Measurements from ENCODE around the gene FBXO28.
A peak's percentile ranks its signal among the peaks of the same experiment; 100 is the strongest.

The FBXO28 gene

DNA sequence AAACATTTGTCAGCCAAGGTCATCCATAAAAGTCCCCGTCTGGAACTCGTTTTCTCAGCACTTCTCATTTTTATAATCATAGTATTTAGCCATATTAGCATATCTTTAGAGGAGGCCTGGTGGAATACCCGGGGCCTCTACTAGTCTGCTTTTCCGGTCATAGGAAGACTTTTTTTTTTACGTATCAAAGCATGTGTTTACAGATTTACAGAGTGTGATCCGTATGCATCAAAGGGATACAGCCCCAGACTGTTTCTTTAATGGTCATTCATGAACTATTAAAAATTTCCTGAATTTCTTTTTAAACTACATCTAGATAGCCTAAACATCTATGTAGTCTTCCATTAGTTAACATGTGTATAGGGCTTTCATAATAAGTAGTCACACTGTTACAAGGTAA is 45.6 kb downstream of the FBXO28 start:
- Histone ChIP-seq H3K4me3 (replicated peaks; ENCODE audit: low read depth, low read length) (no peak overlapping the region), H3K27me3 (replicated peaks; ENCODE audit: control insufficient read depth, insufficient read depth, low read length) (no peaks in the 10 kb centered on the region), H3K36me3 (ENCODE audit: control insufficient read depth, insufficient read depth, low read length) (peaks cover 2% of the 10 kb centered on the region)
- TF ChIP-seq, protein P1, sequence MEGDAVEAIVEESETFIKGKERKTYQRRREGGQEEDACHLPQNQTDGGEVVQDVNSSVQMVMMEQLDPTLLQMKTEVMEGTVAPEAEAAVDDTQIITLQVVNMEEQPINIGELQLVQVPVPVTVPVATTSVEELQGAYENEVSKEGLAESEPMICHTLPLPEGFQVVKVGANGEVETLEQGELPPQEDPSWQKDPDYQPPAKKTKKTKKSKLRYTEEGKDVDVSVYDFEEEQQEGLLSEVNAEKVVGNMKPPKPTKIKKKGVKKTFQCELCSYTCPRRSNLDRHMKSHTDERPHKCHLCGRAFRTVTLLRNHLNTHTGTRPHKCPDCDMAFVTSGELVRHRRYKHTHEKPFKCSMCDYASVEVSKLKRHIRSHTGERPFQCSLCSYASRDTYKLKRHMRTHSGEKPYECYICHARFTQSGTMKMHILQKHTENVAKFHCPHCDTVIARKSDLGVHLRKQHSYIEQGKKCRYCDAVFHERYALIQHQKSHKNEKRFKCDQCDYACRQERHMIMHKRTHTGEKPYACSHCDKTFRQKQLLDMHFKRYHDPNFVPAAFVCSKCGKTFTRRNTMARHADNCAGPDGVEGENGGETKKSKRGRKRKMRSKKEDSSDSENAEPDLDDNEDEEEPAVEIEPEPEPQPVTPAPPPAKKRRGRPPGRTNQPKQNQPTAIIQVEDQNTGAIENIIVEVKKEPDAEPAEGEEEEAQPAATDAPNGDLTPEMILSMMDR (IDR thresholded peaks at IDR 0.05; ENCODE audit: insufficient read depth, low read length, poor library complexity, severe bottlenecking), result no peak
- DNase-seq (ENCODE audit: extremely low read depth, insufficient read length), result no peak

- DNase-seq (ENCODE audit: extremely low read depth, insufficient read length), result no peak
- H3K4me3 ChIP-seq (replicated peaks; ENCODE audit: low read depth, low read length), result no peak overlapping the region
- peaks cover 2% of the 10 kb centered on the region for H3K36me3 ChIP-seq (ENCODE audit: control insufficient read depth, insufficient read depth, low read length)
- TF ChIP-seq, protein P1 (IDR thresholded peaks at IDR 0.05; ENCODE audit: insufficient read depth, low read length, poor library complexity, severe bottlenecking), result no peak
- no peaks in the 10 kb centered on the region for H3K27me3 ChIP-seq (replicated peaks; ENCODE audit: control insufficient read depth, insufficient read depth, low read length)
Measured at GRCh38 chr1:224160171-224160682, 46.3 kb downstream of the FBXO28 start.

DNA sequence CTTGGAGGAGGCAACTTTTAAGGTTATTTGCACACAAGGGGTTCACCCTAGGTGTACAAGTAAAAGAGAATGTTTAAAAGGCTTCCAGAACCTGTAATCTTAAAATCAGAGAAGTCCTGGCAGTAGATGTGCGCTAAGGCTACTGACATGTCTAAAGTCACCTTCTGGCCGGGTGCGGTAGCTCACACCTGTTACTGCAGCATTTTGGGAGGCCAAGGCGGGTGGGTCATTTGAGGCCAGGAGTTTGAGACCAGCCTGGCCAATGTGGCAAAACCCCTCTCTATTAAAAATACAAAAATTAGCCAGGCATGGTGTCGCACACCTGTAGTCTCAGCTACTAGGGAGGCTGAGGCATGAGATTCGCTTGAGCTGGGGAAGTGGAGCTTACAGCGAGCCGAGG is 48.9 kb downstream of the FBXO28 start:
- TF ChIP-seq, protein P1 (IDR thresholded peaks at IDR 0.05; ENCODE audit: insufficient read depth, low read length, poor library complexity, severe bottlenecking), result no peak
- Histone ChIP-seq H3K4me3 (replicated peaks; ENCODE audit: low read depth, low read length) (no peak overlapping the region), H3K36me3 (ENCODE audit: control insufficient read depth, insufficient read depth, low read length) (no peaks in the 10 kb centered on the region; the same call in 1 of the 2 replicates), H3K27me3 (replicated peaks; ENCODE audit: control insufficient read depth, insufficient read depth, low read length) (no peaks in the 10 kb centered on the region)
- no peak for DNase-seq (ENCODE audit: extremely low read depth, insufficient read length)

GRCh38 chr1:224163311-224163710 is 49.4 kb downstream of the FBXO28 start:
- H3K36me3 ChIP-seq (ENCODE audit: control insufficient read depth, insufficient read depth, low read length), result no peaks in the 10 kb centered on the region; the same call in 1 of the 2 replicates
- H3K27me3 ChIP-seq (replicated peaks; ENCODE audit: control insufficient read depth, insufficient read depth, low read length), result no peaks in the 10 kb centered on the region
- no peak for DNase-seq (ENCODE audit: extremely low read depth, insufficient read length)
- TF ChIP-seq, protein P1 (IDR thresholded peaks at IDR 0.05; ENCODE audit: insufficient read depth, low read length, poor library complexity, severe bottlenecking), result no peak
- no peak overlapping the region for H3K4me3 ChIP-seq (replicated peaks; ENCODE audit: low read depth, low read length)

DNA sequence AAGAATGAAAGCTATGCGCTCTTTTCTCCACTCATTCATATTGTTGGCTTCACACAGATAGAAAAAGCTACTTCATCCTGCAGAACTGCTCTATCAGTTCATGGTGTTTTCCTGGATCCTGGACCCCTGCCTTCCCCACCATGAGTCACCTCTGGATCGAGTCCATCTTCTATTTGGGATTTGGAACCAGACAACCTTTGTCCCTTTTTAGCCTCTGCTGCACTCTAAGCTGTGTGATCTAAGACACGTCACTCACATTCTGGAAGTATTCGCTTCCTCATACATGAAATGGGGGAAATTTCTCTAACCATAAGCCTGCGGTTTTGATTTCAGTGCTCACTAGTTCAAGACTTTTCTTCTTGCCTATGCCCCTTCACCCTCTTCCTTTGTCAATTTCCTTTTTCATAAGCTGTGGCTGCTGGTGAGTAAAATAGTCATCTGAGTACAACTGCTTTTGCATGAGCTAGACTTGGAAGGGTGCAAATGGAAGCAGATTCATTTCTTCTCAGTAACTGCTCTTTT is 55.0 kb downstream of the FBXO28 start:
- DNase-seq (ENCODE audit: extremely low read depth, insufficient read length), result peak; percentile 68
- TF ChIP-seq, protein P1 (IDR thresholded peaks at IDR 0.05; ENCODE audit: insufficient read depth, low read length, poor library complexity, severe bottlenecking), result no peak
- no peaks in the 10 kb centered on the region for H3K36me3 ChIP-seq (ENCODE audit: control insufficient read depth, insufficient read depth, low read length)
- H3K4me3 ChIP-seq (replicated peaks; ENCODE audit: low read depth, low read length), result no peak overlapping the region
- H3K27me3 ChIP-seq (replicated peaks; ENCODE audit: control insufficient read depth, insufficient read depth, low read length), result no peaks in the 10 kb centered on the region

All from GM06990 (cell line).